Activated naive CD4-positive, alpha-beta T cell treated with anti-CD3 and anti-CD28 coated beads for 36 hours (primary cell): Measurements from ENCODE around the gene CACNG4. TPM values are rescaled to one million over a fixed set of nuclear protein-coding genes. Genes with fewer than 3 reads are reported as not detected.

Experiments
- CTCF ChIA-PET: fragments of 350-600 bp; sonication (Branson Sonifier 250); formaldehyde crosslinking; loops from one replicate; lab custom pipeline; 2021; ENCODE audit warnings: antibody characterized with exemption; lab: Charles Lee
- DNase-seq: peaks from one replicate; pipeline ENCODE4 v3.0.0-alpha.2; 2020
- H3K27ac Mint-ChIP-seq: one replicate; pipeline ENCODE4 v1.8.0; 2021; ENCODE audit warnings: mild to moderate bottlenecking, mixed read lengths
- H3K27me3 Mint-ChIP-seq: one replicate; pipeline ENCODE4 v1.8.0; 2021; ENCODE audit warnings: low read depth, mixed read lengths
- H3K36me3 Mint-ChIP-seq: one replicate; pipeline ENCODE4 v1.8.0; 2021; ENCODE audit warnings: low read depth, mixed read lengths
- H3K4me1 Mint-ChIP-seq: one replicate; pipeline ENCODE4 v1.8.0; 2021; ENCODE audit warnings: low read depth, mixed read lengths
- H3K4me3 Mint-ChIP-seq: one replicate; pipeline ENCODE4 v1.8.0; 2021; ENCODE audit warnings: mild to moderate bottlenecking, moderate library complexity, mixed read lengths
- H3K9me3 Mint-ChIP-seq: one replicate; pipeline ENCODE4 v1.8.0; 2021; ENCODE audit warnings: mixed read lengths
- intact Hi-C: fragments of 100-400 bp; cut with micrococcal nuclease; formaldehyde crosslinking; loops from one replicate; pipeline ENCODE4 v1.15.1; 2023
- total RNA-seq, 2 experiments: library from RNA; stranded (reverse); gene quantifications; one replicate each; pipeline ENCODE4 v1.2.3, GENCODE V29; 2021

Gene CACNG4
- total RNA-seq, 2 experiments from 2014 or later = not detected

DNA sequence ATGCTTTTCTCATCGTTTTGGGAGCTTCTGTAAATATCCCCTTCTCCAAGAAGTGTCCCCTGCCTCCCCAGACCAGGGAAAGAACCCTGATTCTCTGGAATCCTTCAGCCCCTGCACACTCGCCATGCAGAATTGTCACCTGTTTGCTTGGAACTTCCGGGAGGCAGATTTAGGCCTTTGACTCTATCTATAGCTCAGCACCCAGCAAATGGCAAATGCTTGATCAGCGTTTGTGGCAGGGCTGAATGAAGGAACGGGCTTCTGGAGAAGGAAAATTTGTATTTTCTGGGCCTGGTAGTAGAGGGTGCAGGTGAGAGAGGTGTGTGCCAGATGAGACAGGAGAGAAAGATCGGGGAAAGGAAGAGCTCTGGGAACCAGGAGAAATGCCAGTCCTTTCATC is 18.3 kb upstream of the CACNG4 start:
- Mint-ChIP-seq H3K4me3 (no peak overlapping the region), H3K27me3 (peaks cover 44% of the 10 kb centered on the region), H3K27ac (no peak overlapping the region), H3K36me3 (no peaks in the 10 kb centered on the region), H3K9me3 (no peaks in the 10 kb centered on the region), H3K4me1 (peaks cover 18% of the 10 kb centered on the region)
- CTCF ChIA-PET = no interaction called here
- intact Hi-C loops = no loop called here
- no peak for DNase-seq

DNA sequence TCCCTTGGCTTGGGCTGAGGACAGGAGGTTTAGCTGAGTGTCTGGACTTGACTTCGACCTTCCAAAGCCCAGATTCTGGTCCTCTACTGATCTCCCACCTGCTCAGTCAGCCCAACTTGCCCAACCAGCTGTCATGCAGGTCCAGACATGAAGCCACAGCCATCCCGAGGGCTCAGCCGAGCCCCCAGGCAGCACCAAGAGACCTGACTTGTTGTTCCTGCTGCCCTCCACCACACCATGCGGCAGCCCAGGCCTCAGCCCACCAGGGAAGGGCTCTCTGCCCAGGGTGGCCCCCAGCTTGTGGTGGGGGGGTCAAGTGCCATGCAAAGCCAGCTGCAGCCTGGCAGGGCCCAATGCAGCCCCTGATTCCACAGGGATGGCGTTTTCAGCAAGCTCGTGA is 17.2 kb upstream of the CACNG4 start:
- Mint-ChIP-seq H3K36me3 (no peaks in the 10 kb centered on the region), H3K27ac (no peak overlapping the region), H3K9me3 (no peaks in the 10 kb centered on the region), H3K4me1 (peaks cover 18% of the 10 kb centered on the region), H3K4me3 (no peak overlapping the region), H3K27me3 (peaks cover 40% of the 10 kb centered on the region)
- no peak for DNase-seq
- intact Hi-C loops = no loop called here
- CTCF ChIA-PET = no interaction called here

DNA sequence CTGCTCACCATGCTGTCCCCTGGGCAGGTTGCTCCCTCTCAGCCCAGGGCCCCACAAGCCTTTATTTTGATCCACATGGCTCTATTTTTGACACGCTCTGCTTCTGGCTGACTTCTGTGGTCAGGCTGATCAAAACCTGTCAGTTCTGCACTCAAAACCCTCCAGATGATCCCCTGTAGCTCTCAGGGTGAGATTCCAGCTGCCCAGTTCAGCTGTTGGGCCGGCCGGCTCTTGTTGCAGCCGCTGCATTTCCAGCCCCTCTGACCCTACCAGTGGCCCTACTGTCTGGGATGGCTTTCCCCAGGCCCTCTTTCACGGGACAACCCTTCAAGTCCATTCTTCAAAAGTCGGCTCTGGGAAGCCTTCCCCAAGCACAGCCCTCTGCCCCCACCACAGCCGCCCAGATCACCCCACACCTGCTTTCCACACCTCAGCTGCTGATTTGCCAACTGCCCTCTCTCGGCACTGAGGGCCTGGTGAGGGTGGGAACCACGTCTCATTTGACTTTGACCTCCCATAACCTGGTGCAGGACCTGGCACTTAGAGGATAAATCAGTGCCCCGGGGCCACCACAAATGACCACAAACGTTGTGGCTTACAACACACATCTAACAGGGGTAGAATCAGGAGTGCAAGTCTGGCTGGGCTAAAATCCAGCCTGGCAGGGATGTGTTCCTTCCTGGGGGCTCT is 16.3 kb upstream of the CACNG4 start:
- H3K27me3 Mint-ChIP-seq = peaks cover 37% of the 10 kb centered on the region

DNA sequence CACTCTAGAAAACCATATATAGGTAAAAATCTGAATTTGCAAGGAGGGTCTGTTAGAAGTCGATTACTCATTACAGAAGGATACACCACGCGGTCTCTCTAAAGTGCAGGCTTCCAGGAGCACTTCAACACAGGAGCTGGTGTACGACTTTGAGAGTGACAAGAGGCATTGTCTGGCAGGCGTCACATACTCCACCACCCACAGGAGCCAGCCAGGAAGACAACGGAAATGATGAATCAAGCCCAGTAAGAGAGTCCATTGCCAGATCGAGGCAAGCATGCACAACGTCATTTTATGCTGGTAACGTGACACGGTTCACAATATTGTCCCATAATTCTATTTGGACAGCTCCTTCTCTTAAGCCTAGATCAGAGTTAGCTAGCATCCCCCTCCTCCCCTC is 15.0 kb upstream of the CACNG4 start:
- intact Hi-C loops = no loop called here
- CTCF ChIA-PET = no interaction called here
- Mint-ChIP-seq H3K36me3 (no peaks in the 10 kb centered on the region), H3K9me3 (no peaks in the 10 kb centered on the region), H3K27me3 (peaks cover 28% of the 10 kb centered on the region), H3K27ac (no peak overlapping the region), H3K4me3 (no peak overlapping the region), H3K4me1 (peaks cover 14% of the 10 kb centered on the region)
- no peak for DNase-seq

More for the DNA sequence above, 16.3 kb upstream of the CACNG4 start:
- no peak overlapping the region for H3K27ac Mint-ChIP-seq
- no peak overlapping the region for H3K4me3 Mint-ChIP-seq
- peaks cover 18% of the 10 kb centered on the region for H3K4me1 Mint-ChIP-seq
- DNase-seq = no peak
- intact Hi-C loops = no loop called here
- H3K36me3 Mint-ChIP-seq = no peaks in the 10 kb centered on the region
- CTCF ChIA-PET = no interaction called here
- no peaks in the 10 kb centered on the region for H3K9me3 Mint-ChIP-seq

DNA sequence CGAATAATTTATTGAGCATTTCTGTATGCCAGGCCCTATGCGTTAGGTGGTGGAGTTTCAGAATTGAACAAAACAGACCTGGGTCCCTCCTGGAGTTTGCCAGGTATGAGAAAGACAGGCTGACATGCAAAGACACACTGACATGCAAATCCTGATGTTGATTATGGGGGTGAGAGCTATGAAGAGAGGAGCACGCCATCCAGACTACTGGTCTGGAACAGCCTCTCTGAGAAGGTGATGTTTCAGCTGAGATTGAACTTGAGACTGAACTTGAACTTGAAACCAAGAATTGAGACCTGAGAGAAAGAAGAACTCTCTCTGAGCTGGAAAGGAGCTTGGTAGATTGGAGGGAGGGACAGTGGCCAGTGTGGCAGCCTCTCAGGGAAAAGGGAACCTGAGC is 14.2 kb upstream of the CACNG4 start:
- Mint-ChIP-seq H3K36me3 (no peaks in the 10 kb centered on the region), H3K4me3 (no peak overlapping the region), H3K27me3 (peaks cover 19% of the 10 kb centered on the region), H3K4me1 (peaks cover 8% of the 10 kb centered on the region), H3K9me3 (no peaks in the 10 kb centered on the region), H3K27ac (no peak overlapping the region)
- intact Hi-C loops = no loop called here
- CTCF ChIA-PET = interaction anchor here (0.6 kb wide), 1 partner anchor 1346 kb away, joined by 3 read pairs; no protein-coding TSS in a partner anchor
- no peak for DNase-seq

DNA sequence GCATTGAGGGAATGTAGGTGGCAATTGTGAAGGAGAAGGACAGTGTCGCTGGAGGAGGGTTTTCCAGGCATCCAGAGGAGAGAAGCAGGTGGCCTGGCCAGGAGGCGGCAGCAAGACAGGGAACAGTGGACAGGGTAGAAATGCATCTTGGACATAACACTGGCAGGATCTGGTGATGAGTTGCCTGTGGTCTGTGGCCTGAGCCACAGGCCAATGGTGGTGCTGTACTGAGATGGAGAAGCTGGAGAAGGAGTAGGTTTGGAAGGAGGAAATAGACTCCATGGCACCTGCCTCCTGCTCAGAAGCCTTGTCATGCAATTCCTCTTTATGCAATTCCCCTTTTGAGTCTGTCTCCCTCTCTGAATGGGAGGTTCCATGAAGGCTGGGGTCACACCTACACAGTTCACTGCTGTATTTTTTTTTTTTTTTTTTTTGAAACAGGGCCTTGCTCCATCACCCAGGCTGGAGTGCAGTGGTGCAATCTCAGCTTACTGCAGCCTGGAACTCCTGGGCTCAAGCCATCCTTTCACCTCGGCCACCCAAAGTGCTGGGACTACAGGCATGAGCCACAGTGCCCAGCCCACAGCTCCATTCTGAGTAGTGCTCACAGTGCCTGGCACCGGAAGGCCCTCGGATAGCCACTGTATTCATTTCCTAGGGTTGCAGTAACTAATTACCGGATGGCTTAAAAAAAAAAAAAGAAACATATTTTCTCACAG is 13.5 kb upstream of the CACNG4 start:
- no peak overlapping the region for H3K27ac Mint-ChIP-seq
- DNase-seq = no peak
- H3K27me3 Mint-ChIP-seq = peaks cover 12% of the 10 kb centered on the region
- no peak overlapping the region for H3K4me3 Mint-ChIP-seq
- peaks cover 2% of the 10 kb centered on the region for H3K4me1 Mint-ChIP-seq
- no peaks in the 10 kb centered on the region for H3K9me3 Mint-ChIP-seq
- CTCF ChIA-PET = interaction anchor here (0.6 kb wide), 1 partner anchor 1347 kb away, joined by 3 read pairs; no protein-coding TSS in a partner anchor
- no peaks in the 10 kb centered on the region for H3K36me3 Mint-ChIP-seq
- intact Hi-C loops = no loop called here

DNA sequence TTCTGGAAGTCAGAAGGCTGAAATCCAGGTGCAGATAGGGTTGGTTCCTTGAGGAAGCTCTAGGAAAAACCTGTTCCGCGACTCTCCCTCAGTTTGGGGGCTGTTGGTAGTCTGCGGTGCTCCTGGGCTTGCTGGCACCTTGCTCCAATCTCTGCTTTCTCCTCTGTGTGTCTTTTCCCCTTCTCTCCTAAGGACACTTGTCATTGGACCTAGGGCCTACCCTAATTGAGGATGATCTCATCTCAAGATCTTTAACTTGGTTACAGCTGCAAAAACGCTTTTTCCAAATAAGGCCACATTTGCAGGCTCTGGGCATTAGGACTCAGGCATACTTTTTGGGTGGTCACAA is 12.9 kb upstream of the CACNG4 start:
- intact Hi-C loops = no loop called here
- Mint-ChIP-seq H3K27ac (no peak overlapping the region), H3K4me3 (no peak overlapping the region), H3K9me3 (no peaks in the 10 kb centered on the region), H3K4me1 (no peaks in the 10 kb centered on the region), H3K27me3 (peaks cover 7% of the 10 kb centered on the region), H3K36me3 (no peaks in the 10 kb centered on the region)
- DNase-seq = no peak
- CTCF ChIA-PET = no interaction called here

DNA sequence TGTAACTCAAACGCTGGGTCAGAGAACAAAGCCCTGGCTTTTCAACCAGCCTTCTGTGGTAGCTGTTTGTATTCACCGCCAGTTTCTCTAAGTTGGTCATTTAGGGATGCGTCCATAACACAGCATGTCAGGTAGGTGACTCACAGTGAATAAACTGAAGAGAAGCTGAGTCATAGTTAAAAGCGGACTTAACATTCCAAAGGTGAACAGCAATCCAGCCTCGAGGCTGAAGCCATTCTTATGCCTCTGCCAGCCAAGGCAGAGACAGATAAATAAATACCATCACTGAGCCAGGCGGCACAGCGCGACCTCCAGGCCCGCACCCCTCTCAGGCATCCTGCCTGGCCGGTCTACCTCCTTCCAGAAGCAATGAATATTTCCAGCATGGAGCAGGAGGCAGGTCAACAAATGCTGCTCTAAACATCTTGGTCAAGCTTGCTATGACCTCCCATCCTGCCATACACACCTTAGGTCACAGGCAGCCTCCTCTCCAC is 12.4 kb upstream of the CACNG4 start:
- intact Hi-C loops = no loop called here
- H3K27me3 Mint-ChIP-seq = peaks cover 3% of the 10 kb centered on the region
- H3K4me3 Mint-ChIP-seq = no peak overlapping the region
- H3K9me3 Mint-ChIP-seq = no peaks in the 10 kb centered on the region
- no peak overlapping the region for H3K27ac Mint-ChIP-seq
- H3K36me3 Mint-ChIP-seq = no peaks in the 10 kb centered on the region
- CTCF ChIA-PET = no interaction called here
- H3K4me1 Mint-ChIP-seq = no peaks in the 10 kb centered on the region
- DNase-seq = no peak

DNA sequence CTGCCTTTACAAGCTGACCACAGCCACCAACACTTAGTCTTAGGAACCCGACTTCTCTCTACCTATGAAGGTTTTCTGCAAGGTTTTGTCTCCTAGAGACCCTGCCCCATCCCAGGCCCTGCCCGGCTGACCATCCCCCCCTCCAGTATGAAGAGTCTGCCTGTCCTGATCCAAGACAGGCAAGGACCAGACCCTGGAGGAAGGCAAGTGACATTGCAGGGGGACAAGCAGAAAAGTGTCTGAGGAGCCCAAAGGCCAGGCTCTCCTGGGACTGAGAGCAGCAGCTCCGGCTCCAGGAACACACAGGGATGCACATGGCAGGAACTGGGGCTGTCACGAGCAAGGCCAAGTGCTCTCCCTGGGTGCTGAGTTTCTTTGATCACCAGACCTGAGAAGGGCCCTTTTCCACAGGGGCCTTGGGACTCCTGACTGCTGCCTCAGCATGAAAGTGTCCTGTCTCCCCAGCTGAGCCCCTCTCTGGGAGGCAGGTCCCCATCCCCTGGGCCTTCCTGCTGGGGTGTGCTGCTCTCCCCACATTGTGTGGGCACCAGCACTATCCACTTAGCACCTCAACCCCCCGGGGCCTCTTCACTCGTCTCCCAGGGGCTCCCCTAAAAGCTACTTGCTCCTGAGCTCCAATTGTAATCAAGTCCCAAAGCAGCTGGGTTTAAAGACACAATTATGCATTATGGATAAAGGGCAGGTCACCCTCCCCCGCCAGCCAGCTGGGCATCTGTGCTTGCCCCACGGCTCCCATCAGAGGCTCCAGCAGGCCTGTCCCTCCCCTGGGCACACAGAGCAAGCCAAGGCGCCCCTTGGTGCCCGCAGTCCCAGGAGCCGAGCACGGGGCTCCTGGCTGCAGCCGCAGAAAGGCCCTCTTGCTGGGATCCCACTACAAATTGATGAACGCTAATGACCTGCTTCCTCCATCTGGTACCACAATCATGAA is 11.6 kb upstream of the CACNG4 start:
- Mint-ChIP-seq H3K36me3 (no peaks in the 10 kb centered on the region), H3K27ac (no peak overlapping the region), H3K27me3 (peaks cover 3% of the 10 kb centered on the region), H3K4me3 (no peak overlapping the region), H3K9me3 (no peaks in the 10 kb centered on the region), H3K4me1 (no peaks in the 10 kb centered on the region)
- DNase-seq = no peak
- CTCF ChIA-PET = no interaction called here
- intact Hi-C loops = no loop called here

DNA sequence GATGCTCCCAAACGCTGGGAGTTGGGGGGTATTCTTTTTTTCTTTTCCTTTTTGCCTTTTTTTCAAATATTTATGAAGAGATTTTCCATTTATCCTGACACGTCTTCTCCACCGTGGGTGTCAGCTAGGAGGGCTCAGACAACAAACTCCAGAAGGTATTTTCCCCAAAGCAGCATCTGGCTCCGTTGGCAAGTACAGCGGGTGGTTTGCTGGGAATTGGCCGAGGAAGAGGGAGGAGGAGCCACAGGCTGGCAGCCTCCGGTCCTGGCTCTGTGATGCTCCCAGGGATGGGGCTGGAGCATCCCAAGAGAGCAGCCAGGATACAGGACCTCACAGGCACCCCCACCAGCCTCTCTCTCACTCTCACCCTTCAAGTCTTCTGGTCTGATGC is 10.9 kb upstream of the CACNG4 start:
- no peaks in the 10 kb centered on the region for H3K36me3 Mint-ChIP-seq
- H3K27ac Mint-ChIP-seq = no peak overlapping the region
- H3K4me3 Mint-ChIP-seq = no peak overlapping the region
- H3K9me3 Mint-ChIP-seq = no peaks in the 10 kb centered on the region
- DNase-seq = no peak
- intact Hi-C loops = no loop called here
- H3K4me1 Mint-ChIP-seq = no peaks in the 10 kb centered on the region
- CTCF ChIA-PET = no interaction called here
- H3K27me3 Mint-ChIP-seq = peaks cover 2% of the 10 kb centered on the region

DNA sequence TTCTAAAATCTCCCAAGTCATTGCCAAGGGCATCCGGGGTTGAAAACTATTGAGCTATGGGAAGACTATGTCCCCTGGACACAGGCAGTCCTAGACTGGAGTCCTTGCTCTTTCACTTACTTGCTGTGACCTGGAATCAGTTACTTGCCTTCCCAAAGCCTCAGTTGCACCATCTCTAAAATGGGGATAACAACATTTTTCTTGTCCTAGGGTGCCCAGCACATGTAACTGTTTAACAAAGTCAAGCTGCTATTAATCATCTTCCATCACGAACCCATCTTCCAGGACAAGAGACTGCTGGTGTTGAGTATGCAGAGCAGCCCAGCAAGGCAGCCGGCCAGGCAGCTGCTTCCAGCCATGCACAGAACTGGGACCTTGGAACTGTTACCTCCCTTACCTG is 9.9 kb upstream of the CACNG4 start:
- H3K4me1 Mint-ChIP-seq = no peaks in the 10 kb centered on the region
- no peak overlapping the region for H3K4me3 Mint-ChIP-seq
- CTCF ChIA-PET = no interaction called here
- intact Hi-C loops = no loop called here
- no peaks in the 10 kb centered on the region for H3K27me3 Mint-ChIP-seq
- H3K27ac Mint-ChIP-seq = no peak overlapping the region
- H3K36me3 Mint-ChIP-seq = no peaks in the 10 kb centered on the region
- no peaks in the 10 kb centered on the region for H3K9me3 Mint-ChIP-seq
- DNase-seq = no peak

DNA sequence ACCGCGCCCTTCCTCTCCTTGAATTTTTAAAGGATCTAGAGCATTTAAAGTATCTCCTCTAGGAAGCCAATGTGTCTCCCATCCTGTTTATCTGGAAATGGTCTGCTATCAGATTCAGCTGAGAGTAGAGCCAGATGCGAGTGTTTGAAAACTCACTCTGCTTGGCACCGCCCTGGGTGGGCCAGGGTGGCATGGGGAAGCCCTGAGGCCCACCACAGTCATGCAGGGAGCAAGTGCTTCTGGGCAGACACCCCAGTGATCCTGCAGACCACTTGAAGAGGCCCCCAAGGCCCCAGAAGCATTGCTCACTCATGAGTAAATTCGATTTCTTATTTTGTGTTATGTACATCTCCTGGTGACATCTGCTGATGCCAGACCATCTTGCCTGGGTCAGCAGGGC is 8.7 kb upstream of the CACNG4 start:
- Mint-ChIP-seq H3K4me1 (no peaks in the 10 kb centered on the region), H3K9me3 (no peaks in the 10 kb centered on the region), H3K27me3 (no peaks in the 10 kb centered on the region), H3K27ac (no peak overlapping the region), H3K36me3 (no peaks in the 10 kb centered on the region), H3K4me3 (no peak overlapping the region)
- CTCF ChIA-PET = no interaction called here
- no peak for DNase-seq
- intact Hi-C loops = no loop called here
